Vagina (tissue), 2 donors: ENCODE measurements around the gene TBL1XR1.

ENCODE experiments used
- CTCF ChIP-seq, 3 experiments: fragments of 450-650 bp in 2 of 3; fragments of 200-600 bp in 1 of 3; sonication (generic) in 1 of 3; IDR thresholded peaks; one replicate each; pipeline ENCODE4 v1.5.1; 2017 to 2019; ENCODE audit warnings: antibody characterized with exemption in 3 of 3, mild to moderate bottlenecking in 2 of 3, moderate library complexity in 2 of 3
- POLR2A ChIP-seq, 2 donors: fragments of 450-650 bp; IDR thresholded peaks; one replicate each; pipeline ENCODE4 v1.6.1; 2017; ENCODE audit warnings: antibody characterized with exemption in 2 of 2, mild to moderate bottlenecking in 2 of 2, moderate library complexity in 2 of 2

- no peak for TF ChIP-seq CTCF (IDR thresholded peaks at IDR 0.05)
- no peak for TF ChIP-seq POLR2A (IDR thresholded peaks at IDR 0.05)
Observed at GRCh38 chr3:177111541-177111949, 85.7 kb downstream of the TBL1XR1 start.
